Activated CD4-positive, alpha-beta T cell treated with anti-CD3 and anti-CD28 coated beads, Interleukin-2, amount 50 U/mL, for 16 hours (primary cell): ENCODE measurements around the gene SLC36A4.
"Not testable (repeated sequence)": the region's sequence is repeated elsewhere in the genome, so short reads cannot be mapped to it uniquely, and the experiment has no call there.

Source experiments
- DNase-seq: peaks from one replicate; pipeline ENCODE4 v3.0.0-alpha.2; 2020

SLC36A4 gene

DNA sequence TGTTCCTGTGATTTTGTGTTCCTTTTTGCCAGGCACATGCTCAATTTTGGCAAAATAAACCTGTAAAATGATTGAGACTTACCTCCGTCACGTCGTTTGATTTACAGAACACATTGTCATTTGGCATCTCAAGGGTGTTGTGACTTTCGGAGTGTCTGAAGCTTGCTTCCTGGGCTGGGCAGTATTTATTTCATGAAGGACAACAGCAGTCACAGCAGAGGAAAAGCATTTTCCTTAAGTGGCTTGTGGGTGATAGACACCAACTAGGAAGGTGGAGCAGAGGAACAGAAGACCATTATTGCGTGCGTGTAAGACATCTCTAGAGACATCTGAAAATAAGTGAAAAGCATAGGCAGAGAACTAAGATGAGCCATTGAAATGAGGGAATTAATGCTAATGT is 80.2 kb downstream of the SLC36A4 start:
- DNase-seq: no peak

DNA sequence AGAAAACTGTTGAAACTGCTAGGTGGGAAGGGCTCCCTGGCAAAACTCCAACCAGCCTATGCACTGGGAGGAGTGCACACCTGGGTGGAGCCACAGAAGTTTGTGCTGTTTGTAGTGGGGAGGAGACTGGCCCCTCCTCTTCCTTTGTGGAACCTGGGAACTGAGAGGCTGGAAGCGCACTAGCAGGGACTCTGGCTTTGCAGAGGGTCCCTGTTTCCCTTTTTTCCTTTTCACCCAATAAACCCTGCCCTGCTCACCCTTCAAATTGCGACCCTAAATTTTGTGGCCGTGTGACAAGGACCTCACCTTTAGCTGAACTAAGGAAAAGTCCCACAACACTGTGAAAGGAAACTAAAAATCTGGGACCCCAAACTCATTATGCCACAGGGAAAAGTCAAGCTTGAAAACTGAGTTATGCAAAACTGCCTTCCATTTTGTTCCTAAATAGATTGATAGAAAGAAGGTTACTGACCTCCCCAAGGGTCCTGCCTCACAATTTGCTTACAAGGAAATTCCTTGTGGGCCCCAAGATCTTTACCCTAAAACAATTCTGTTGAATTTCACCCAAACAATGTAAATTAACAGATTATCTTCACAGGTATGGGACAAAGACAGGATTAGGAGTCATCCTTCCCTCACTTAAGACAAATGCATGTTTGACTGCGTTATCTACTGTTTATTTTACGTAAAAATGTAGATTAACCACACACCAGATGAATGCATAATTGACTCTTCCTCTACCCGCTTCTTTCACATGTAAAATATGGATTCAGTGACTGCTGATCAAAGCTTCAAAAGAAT is 81.0 kb downstream of the SLC36A4 start:
- DNase-seq: no peak

DNA sequence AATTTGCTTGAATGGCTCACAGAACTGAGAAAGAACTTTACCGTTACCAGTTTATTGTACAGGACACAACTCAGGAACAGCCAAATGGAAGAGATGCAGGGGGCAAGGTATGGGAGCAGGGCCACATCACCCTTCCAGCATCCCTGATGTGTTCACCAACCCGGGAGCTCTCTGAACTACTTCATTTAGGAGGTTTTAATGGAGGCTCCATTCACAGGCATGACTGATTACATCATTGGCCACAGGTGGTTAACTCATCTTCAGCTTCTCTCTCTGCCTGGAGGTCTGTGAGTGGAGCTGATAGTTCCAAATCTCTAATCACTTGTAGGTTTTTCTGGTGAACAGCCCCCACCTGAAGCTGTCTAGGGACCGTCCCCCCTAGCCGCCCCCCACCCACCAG is 83.5 kb downstream of the SLC36A4 start:
- DNase-seq: no peak

DNA sequence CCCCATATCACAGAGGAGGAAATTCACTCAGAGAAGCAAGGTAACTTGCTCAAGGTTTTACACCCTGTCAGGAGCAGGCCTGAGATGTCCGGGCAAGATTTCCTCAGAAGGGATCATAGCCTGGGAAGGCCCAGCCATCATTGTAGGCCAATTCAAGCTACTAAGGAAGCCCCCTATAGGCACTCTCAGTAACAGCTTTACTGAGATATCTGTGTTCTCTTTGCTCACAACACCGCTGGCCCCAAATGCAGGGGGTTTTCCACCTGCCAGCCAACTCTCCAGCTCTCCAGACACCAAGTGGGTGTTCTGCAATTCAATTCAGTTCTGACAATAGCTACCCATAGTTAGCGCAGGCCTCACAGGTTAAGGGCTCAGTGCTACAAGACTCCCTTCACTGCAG is 84.0 kb downstream of the SLC36A4 start:
- no peak for DNase-seq

- DNase-seq: not testable (repeated sequence)
Measured at GRCh38 chr11:93111147-93111546, 86.6 kb downstream of the SLC36A4 start.

DNA sequence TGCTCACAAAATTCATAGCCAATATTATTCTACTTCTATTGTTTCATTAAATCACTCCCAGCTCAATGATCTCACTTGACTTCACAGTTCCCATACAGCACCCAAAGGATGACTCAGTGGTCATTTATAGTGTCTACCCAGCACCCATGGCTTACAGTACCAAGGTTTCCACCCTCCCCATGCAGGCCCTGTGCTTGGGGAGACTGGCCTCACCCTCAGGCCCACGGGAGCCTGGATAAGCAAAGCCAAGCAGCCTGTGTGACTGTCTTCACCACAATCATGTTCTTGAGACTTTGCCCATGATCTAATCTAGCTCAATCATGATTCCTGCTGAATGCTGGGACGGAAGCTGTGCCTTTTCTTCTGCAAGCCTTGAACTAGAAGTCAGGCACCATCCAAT is 97.6 kb downstream of the SLC36A4 start:
- no peak for DNase-seq

DNA sequence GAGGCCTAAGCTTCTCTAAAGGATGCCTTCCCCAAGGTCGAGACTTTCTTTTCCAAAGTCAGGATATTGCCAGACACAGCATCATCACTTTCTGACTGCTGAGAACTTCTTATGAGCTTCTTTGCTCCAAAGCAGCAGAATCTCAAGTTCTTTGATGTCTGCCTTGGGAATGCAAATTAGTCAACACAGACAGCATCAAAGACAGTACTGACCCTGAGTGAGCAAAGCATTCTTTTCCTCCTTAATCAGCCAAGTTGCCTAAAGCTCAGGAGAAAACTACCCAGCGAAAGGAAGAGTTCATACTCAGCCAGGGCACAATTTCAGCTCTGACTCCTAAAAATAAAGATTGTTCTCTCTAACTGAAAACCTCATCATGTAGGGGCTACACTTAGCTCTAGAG is 98.0 kb downstream of the SLC36A4 start:
- no peak for DNase-seq
